Measurements from ENCODE around the gene ACAP2.

GRCh38 chr3:195260280-195260905 lies 182.4 kb downstream of the ACAP2 start:
- no peak for TF ChIP-seq ELK1 (IDR thresholded peaks at IDR 0.05; ENCODE audit: low read depth, low read length)
- no peak; the same call in 2 of the 3 replicates for TF ChIP-seq CTCF (IDR thresholded peaks at IDR 0.05)
- TF ChIP-seq RAD21 (conservative IDR thresholded peaks at IDR 0.05 in 1 of 2, IDR thresholded peaks at IDR 0.05 in 1 of 2), result no peak

Data from A549 (cell line).